H1 (cell line): Measurements from ENCODE around the gene ZXDC.

Source experiments
- CEBPB ChIP-seq: IDR thresholded peaks from 2 replicates; pipeline ENCODE4 v1.6.1; 2012; ENCODE audit warnings: low read depth, low read length
- CREB1 ChIP-seq: IDR thresholded peaks from 2 replicates; pipeline ENCODE4 v1.6.1; 2012; ENCODE audit warnings: inconsistent platforms
- EP300 ChIP-seq, 2 experiments: IDR thresholded peaks; 1 replicate in 1 of 2; 2 replicates in 1 of 2; pipeline ENCODE4 v1.6.1; 2011 to 2012; ENCODE audit warnings: low read depth in 2 of 2, low read length in 2 of 2, mild to moderate bottlenecking in 2 of 2, borderline replicate concordance in 1 of 2, inconsistent platforms in 1 of 2, moderate library complexity in 1 of 2
- EZH2 ChIP-seq: fragments of 200-600 bp; sonication (generic); IDR thresholded peaks from 2 replicates; pipeline ENCODE4 v1.7.1; 2012; ENCODE audit warnings: low read depth, mild to moderate bottlenecking, moderate library complexity, low read length, inconsistent platforms; ENCODE audit not compliant: severe bottlenecking
- PHF8 ChIP-seq: fragments of 200-600 bp; sonication (generic); conservative IDR thresholded peaks from 2 replicates; pipeline ENCODE4 v1.7.1; 2012; ENCODE audit warnings: low read depth, mild to moderate bottlenecking, inconsistent platforms, low read length, moderate library complexity
- POLR2A ChIP-seq, 2 experiments: IDR thresholded peaks; 1 replicate in 1 of 2; 2 replicates in 1 of 2; pipeline ENCODE4 v1.6.1; 2011; ENCODE audit warnings: low read depth in 2 of 2, low read length in 2 of 2, mild to moderate bottlenecking in 2 of 2; ENCODE audit errors: control extremely low read depth in 1 of 2
- POLR2AphosphoS5 ChIP-seq: IDR thresholded peaks from 2 replicates; pipeline ENCODE4 v1.6.1; 2011; ENCODE audit warnings: low read depth, low read length
- RBBP5 ChIP-seq: IDR thresholded peaks from 2 replicates; pipeline ENCODE4 v1.7.1; 2012; ENCODE audit warnings: low read depth, mild to moderate bottlenecking, inconsistent platforms, low read length, moderate library complexity, borderline replicate concordance
- SP2 ChIP-seq: IDR thresholded peaks from 2 replicates; pipeline ENCODE4 v1.6.1; 2012; ENCODE audit warnings: mild to moderate bottlenecking, low read length, inconsistent platforms
- SUZ12 ChIP-seq: fragments of 200-600 bp; sonication (generic); IDR thresholded peaks from 2 replicates; pipeline ENCODE4 v1.6.1; 2012; ENCODE audit warnings: mild to moderate bottlenecking, inconsistent platforms, low read length, moderate library complexity, mixed read lengths
- TBP ChIP-seq: IDR thresholded peaks from 2 replicates; pipeline ENCODE4 v1.6.1; 2011; ENCODE audit warnings: low read depth, low read length, improper control_type of control experiment
- TF ChIP-seq, protein P1 (sequence below), 3 experiments: IDR thresholded peaks; 1 replicate in 2 of 3; 2 replicates in 1 of 3; pipeline versions ENCODE4 v1.5.1 to v1.6.1; 2011; ENCODE audit warnings: low read length in 3 of 3, mild to moderate bottlenecking in 3 of 3, inconsistent platforms in 2 of 3, low read depth in 1 of 3, moderate library complexity in 1 of 3; ENCODE audit not compliant: insufficient read depth in 1 of 3; ENCODE audit errors: control extremely low read depth in 1 of 3

DNA sequence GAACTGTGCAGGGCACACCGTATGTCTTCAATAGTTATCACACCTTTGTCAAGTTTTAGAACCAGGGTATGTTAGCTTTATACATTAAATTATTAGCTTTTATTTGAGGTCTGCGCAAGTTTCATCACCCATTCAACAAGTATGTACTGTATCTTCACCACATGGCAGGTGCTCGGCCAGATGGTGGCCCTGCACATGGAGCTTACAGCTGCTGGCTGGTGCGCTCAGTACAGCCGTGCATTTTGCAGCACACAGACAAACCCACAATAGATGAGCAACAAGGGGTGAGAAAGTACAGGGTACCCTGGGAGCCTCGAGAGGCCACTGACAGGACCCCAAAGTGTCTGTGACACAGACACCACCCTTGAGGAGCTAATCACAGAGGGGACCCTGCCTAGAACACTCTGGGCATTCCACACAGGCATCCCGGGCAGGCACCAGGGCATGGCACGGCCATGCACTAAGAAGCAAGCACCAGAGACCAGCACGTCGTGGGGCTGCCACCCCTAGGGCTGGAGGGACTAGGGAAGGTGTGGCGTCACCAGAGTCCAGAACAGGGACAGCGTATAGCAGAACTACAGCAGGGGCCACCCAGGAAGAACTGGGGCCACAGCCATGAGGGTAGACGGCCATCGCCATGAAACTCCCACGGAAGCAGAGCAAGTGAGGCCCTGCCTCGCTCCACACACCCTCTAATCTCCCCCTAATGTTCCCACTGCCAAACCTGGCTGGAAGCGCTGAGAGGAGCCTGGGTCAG, 27.4 kb downstream of the ZXDC start:
- TF ChIP-seq CREB1 (no peak), POLR2AphosphoS5 (no peak), POLR2A (IDR thresholded peaks at IDR 0.05; ENCODE audit: control extremely low read depth in 1 of 2, low read depth in 2 of 2, low read length in 2 of 2) (no peak), TBP (no peak), SP2 (no peak), EP300 (IDR thresholded peaks at IDR 0.05; ENCODE audit: borderline replicate concordance in 1 of 2, low read depth in 2 of 2, low read length in 2 of 2) (no peak), CEBPB (no peak), RBBP5 (no peak), SUZ12 (no peak), PHF8 (no peak), EZH2 (no peak)
- TF ChIP-seq, protein P1, sequence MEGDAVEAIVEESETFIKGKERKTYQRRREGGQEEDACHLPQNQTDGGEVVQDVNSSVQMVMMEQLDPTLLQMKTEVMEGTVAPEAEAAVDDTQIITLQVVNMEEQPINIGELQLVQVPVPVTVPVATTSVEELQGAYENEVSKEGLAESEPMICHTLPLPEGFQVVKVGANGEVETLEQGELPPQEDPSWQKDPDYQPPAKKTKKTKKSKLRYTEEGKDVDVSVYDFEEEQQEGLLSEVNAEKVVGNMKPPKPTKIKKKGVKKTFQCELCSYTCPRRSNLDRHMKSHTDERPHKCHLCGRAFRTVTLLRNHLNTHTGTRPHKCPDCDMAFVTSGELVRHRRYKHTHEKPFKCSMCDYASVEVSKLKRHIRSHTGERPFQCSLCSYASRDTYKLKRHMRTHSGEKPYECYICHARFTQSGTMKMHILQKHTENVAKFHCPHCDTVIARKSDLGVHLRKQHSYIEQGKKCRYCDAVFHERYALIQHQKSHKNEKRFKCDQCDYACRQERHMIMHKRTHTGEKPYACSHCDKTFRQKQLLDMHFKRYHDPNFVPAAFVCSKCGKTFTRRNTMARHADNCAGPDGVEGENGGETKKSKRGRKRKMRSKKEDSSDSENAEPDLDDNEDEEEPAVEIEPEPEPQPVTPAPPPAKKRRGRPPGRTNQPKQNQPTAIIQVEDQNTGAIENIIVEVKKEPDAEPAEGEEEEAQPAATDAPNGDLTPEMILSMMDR (IDR thresholded peaks at IDR 0.05; ENCODE audit: control extremely low read depth in 1 of 3, insufficient read depth in 1 of 3, low read depth in 1 of 3, low read length in 3 of 3) = no peak
